NCI-H1417 (cell line): Measurements from ENCODE around the gene SETD3.

Experiments used
- DNase-seq, 3 experiments: peaks; one replicate each; lab custom pipeline; 2025; lab: John Stamatoyannopoulos, UW

The SETD3 gene

GRCh38 chr14:99516871-99517642 is 36.4 kb upstream of the SETD3 start:
- DNase-seq = no peak

GRCh38 chr14:99516156-99516870 is 35.7 kb upstream of the SETD3 start:
- DNase-seq = no peak

- no peak for DNase-seq
Measured at GRCh38 chr14:99515301-99516155, 34.9 kb upstream of the SETD3 start.

GRCh38 chr14:99514552-99515300 is 34.1 kb upstream of the SETD3 start:
- DNase-seq = no peak

- no peak for DNase-seq
Measured at GRCh38 chr14:99513946-99514551, 33.4 kb upstream of the SETD3 start.

GRCh38 chr14:99513183-99513694 is 32.6 kb upstream of the SETD3 start:
- DNase-seq = no peak

- DNase-seq = no peak
Measured at GRCh38 chr14:99512571-99513182, 32.0 kb upstream of the SETD3 start.

GRCh38 chr14:99512110-99512449 is 31.4 kb upstream of the SETD3 start:
- no peak for DNase-seq

GRCh38 chr14:99511421-99512109 is 30.9 kb upstream of the SETD3 start:
- no peak for DNase-seq

- DNase-seq = no peak
Measured at GRCh38 chr14:99510556-99511139, 30.0 kb upstream of the SETD3 start.

GRCh38 chr14:99509871-99510555 is 29.4 kb upstream of the SETD3 start:
- no peak for DNase-seq

- DNase-seq = no peak
Measured at GRCh38 chr14:99508896-99509629, 28.4 kb upstream of the SETD3 start.

- no peak for DNase-seq
Measured at GRCh38 chr14:99507860-99508640, 27.4 kb upstream of the SETD3 start.

- DNase-seq = no peak
Measured at GRCh38 chr14:99506276-99506675, 25.6 kb upstream of the SETD3 start.

- DNase-seq = no peak
Measured at GRCh38 chr14:99505089-99505488, 24.4 kb upstream of the SETD3 start.

GRCh38 chr14:99503848-99504453 is 23.3 kb upstream of the SETD3 start:
- no peak for DNase-seq

- no peak for DNase-seq
Measured at GRCh38 chr14:99502989-99503421, 22.3 kb upstream of the SETD3 start.
